ENCODE data around the gene OSBP.

GRCh38 chr11:59615637-59616395 lies at the start of gene OSBP:
- TF ChIP-seq CTCF (IDR thresholded peaks at IDR 0.05) (no peak), TCF7L2 (IDR thresholded peaks at IDR 0.05; ENCODE audit: low read depth, low read length) (0 out of 2 replicates have a peak, but pooled peaks have one; percentile 40), REST (IDR thresholded peaks at IDR 0.05; ENCODE audit: insufficient read depth in 1 of 2, low read depth in 2 of 2, low read length in 1 of 2) (no peak)

Measured in Panc1 (cell line).